Fibroblast of lung (primary cell): Measurements from ENCODE around the gene LGR4. TPM values are rescaled to one million over a fixed set of nuclear protein-coding genes. Genes with fewer than 3 reads are reported as not detected.

Experiments used
- DNase-seq, 2 donors: peaks; one replicate each; pipeline versions ENCODE4 v3.0.0 to v3.0.0-alpha.2; 2010; ENCODE audit warnings: low read depth in 2 of 2
- H2AFZ ChIP-seq: 2 replicates; pipeline ENCODE4 v1.5.1; 2012; ENCODE audit warnings: low read length, control low read depth, inconsistent platforms
- H3K27ac ChIP-seq: 2 replicates; pipeline ENCODE4 v1.5.1; 2011; ENCODE audit warnings: low read length, control low read depth; ENCODE audit not compliant: insufficient read depth
- H3K27me3 ChIP-seq: 2 replicates; pipeline ENCODE4 v1.5.1; 2011; ENCODE audit warnings: mild to moderate bottlenecking, low read length; ENCODE audit not compliant: control insufficient read depth, insufficient read depth
- H3K36me3 ChIP-seq: 2 replicates; pipeline ENCODE4 v1.5.1; 2011; ENCODE audit warnings: low read length; ENCODE audit not compliant: control insufficient read depth, insufficient read depth
- H3K4me1 ChIP-seq: 2 replicates; pipeline ENCODE4 v1.5.1; 2011; ENCODE audit warnings: low read length; ENCODE audit not compliant: control insufficient read depth, insufficient read depth; ENCODE audit errors: extremely low read depth
- H3K4me2 ChIP-seq: 2 replicates; pipeline ENCODE4 v1.5.1; 2011; ENCODE audit warnings: low read length, control low read depth; ENCODE audit not compliant: insufficient read depth; ENCODE audit errors: extremely low read depth
- H3K4me3 ChIP-seq, 4 experiments: fragments of 200-600 bp in 1 of 4; sonication (generic) in 1 of 4; replicated peaks in 1 of 4; 2 replicates each; pipeline ENCODE4 v1.5.1; 2011 to 2016; ENCODE audit warnings: low read length in 4 of 4, low read depth in 3 of 4, mild to moderate bottlenecking in 3 of 4, control low read depth in 2 of 4, inconsistent platforms in 1 of 4, mixed read lengths in 1 of 4; ENCODE audit not compliant: insufficient read depth in 1 of 4; ENCODE audit errors: control extremely low read depth in 1 of 4
- H3K79me2 ChIP-seq: 2 replicates; pipeline ENCODE4 v1.5.1; 2012; ENCODE audit warnings: mild to moderate bottlenecking, low read length, inconsistent platforms; ENCODE audit not compliant: control insufficient read depth, insufficient read depth
- H3K9ac ChIP-seq: 2 replicates; pipeline ENCODE4 v1.5.1; 2011; ENCODE audit warnings: mild to moderate bottlenecking, low read length, control low read depth; ENCODE audit not compliant: insufficient read depth
- H3K9me3 ChIP-seq: 2 replicates; pipeline ENCODE4 v1.5.1; 2012; ENCODE audit warnings: low read depth, low read length; ENCODE audit not compliant: control insufficient read depth, insufficient read depth
- H4K20me1 ChIP-seq: 2 replicates; pipeline ENCODE4 v1.5.1; 2011; ENCODE audit warnings: low read length; ENCODE audit not compliant: control insufficient read depth, insufficient read depth; ENCODE audit errors: extremely low read depth
- CTCF ChIP-seq, 2 donors: IDR thresholded peaks in 1 of 2; conservative IDR thresholded peaks in 1 of 2; 1 replicate in 1 of 2; 2 replicates in 1 of 2; pipeline ENCODE4 v1.5.1; 2011 to 2012; ENCODE audit warnings: low read length in 2 of 2, control low read depth in 1 of 2, inconsistent platforms in 1 of 2, low read depth in 1 of 2, mild to moderate bottlenecking in 1 of 2
- EZH2 ChIP-seq: IDR thresholded peaks from 2 replicates; pipeline ENCODE4 v1.5.1; 2012; ENCODE audit warnings: low read length, control low read depth, mild to moderate bottlenecking; ENCODE audit errors: missing control alignments
- polyA plus RNA-seq, 2 donors: library from polyadenylated mRNA; depleted of rRNA in 1 of 2; stranded (reverse) in 1 of 2; unstranded in 1 of 2; fragments of >200 nt; gene quantifications; 2 replicates each; pipeline ENCODE4 v1.2.1, GENCODE V29; 2011 to 2012; ENCODE audit warnings: missing spikeins in 1 of 2
- total RNA-seq: library from RNA; depleted of rRNA; stranded (reverse); fragments of >200 nt; gene quantifications from 2 replicates; pipeline ENCODE4 v1.2.1, GENCODE V29; 2014

The LGR4 gene
- total and polyA plus RNA-seq, 2 donors (not counting 1 experiment from before 2014, with no cell fraction given) = 6.4 to 8.8 TPM

GRCh38 chr11:27384227-27384626 is 88.4 kb downstream of the LGR4 start:
- no peak overlapping the region for H3K4me2 ChIP-seq
- no peak for TF ChIP-seq CTCF (conservative IDR thresholded peaks at IDR 0.05 in 1 of 2, IDR thresholded peaks at IDR 0.05 in 1 of 2; ENCODE audit: low read depth in 1 of 2, low read length in 2 of 2)
- TF ChIP-seq EZH2 = no peak
- no peak overlapping the region for H3K9ac ChIP-seq
- no peaks in the 10 kb centered on the region for H3K4me1 ChIP-seq
- no peaks in the 10 kb centered on the region for H4K20me1 ChIP-seq
- H3K9me3 ChIP-seq = no peaks in the 10 kb centered on the region
- H3K27ac ChIP-seq = no peak overlapping the region
- H3K36me3 ChIP-seq = no peaks in the 10 kb centered on the region
- H3K79me2 ChIP-seq = no peaks in the 10 kb centered on the region
- DNase-seq = no peak
- H3K4me3 ChIP-seq = no peak overlapping the region
- H3K27me3 ChIP-seq = no peaks in the 10 kb centered on the region
- no peak overlapping the region for H2AFZ ChIP-seq

GRCh38 chr11:27383645-27384044 is 88.9 kb downstream of the LGR4 start:
- Histone ChIP-seq H3K27me3 (no peaks in the 10 kb centered on the region), H3K27ac (no peak overlapping the region)

GRCh38 chr11:27381238-27381666 is 91.3 kb downstream of the LGR4 start:
- no peak overlapping the region for H2AFZ ChIP-seq
- no peak overlapping the region for H3K27ac ChIP-seq
- H3K4me2 ChIP-seq = no peak overlapping the region
- H3K36me3 ChIP-seq = no peaks in the 10 kb centered on the region
- H3K79me2 ChIP-seq = no peaks in the 10 kb centered on the region
- no peak overlapping the region for H3K4me3 ChIP-seq
- H4K20me1 ChIP-seq = no peaks in the 10 kb centered on the region
- no peaks in the 10 kb centered on the region for H3K27me3 ChIP-seq
- H3K9ac ChIP-seq = no peak overlapping the region
- H3K9me3 ChIP-seq = no peaks in the 10 kb centered on the region
- TF ChIP-seq CTCF (conservative IDR thresholded peaks at IDR 0.05 in 1 of 2, IDR thresholded peaks at IDR 0.05 in 1 of 2; ENCODE audit: low read depth in 1 of 2, low read length in 2 of 2) = no peak
- no peak for TF ChIP-seq EZH2
- H3K4me1 ChIP-seq = no peaks in the 10 kb centered on the region
- no peak for DNase-seq

More at GRCh38 chr11:27383645-27384044, 88.9 kb downstream of the LGR4 start:
- H3K4me1 ChIP-seq = no peaks in the 10 kb centered on the region
- no peaks in the 10 kb centered on the region for H3K9me3 ChIP-seq
- H2AFZ ChIP-seq = no peak overlapping the region
- no peak overlapping the region for H3K4me2 ChIP-seq
- no peaks in the 10 kb centered on the region for H3K79me2 ChIP-seq
- H4K20me1 ChIP-seq = no peaks in the 10 kb centered on the region
- no peak overlapping the region for H3K4me3 ChIP-seq
- TF ChIP-seq CTCF (conservative IDR thresholded peaks at IDR 0.05 in 1 of 2, IDR thresholded peaks at IDR 0.05 in 1 of 2; ENCODE audit: low read depth in 1 of 2, low read length in 2 of 2) (no peak), EZH2 (no peak)
- no peak for DNase-seq
- H3K36me3 ChIP-seq = no peaks in the 10 kb centered on the region
- H3K9ac ChIP-seq = no peak overlapping the region
